Keratinocyte (primary cell): ENCODE measurements around the gene POLR1H. TPM values are rescaled to one million over a fixed set of nuclear protein-coding genes. Genes with fewer than 3 reads are reported as not detected.

Experiments used
- DNase-seq: peaks from one replicate; pipeline ENCODE4 v3.0.0-alpha.2; 2011; ENCODE audit warnings: low read depth, missing footprints, low spot score
- FAIRE-seq: peaks from 2 replicates; lab custom pipeline; 2011; peaks lifted over from hg19 to GRCh38; lab: Jason Lieb, UNC
- H2AFZ ChIP-seq: 2 replicates; pipeline ENCODE4 v1.6.0; 2012; ENCODE audit warnings: low read length, control low read depth, inconsistent platforms; ENCODE audit not compliant: control insufficient read depth
- H3K27ac ChIP-seq: 2 replicates; pipeline ENCODE4 v1.5.1; 2011; ENCODE audit warnings: low read length; ENCODE audit not compliant: control insufficient read depth, insufficient read depth
- H3K27me3 ChIP-seq: 3 replicates; pipeline ENCODE4 v1.6.0; 2011; ENCODE audit warnings: low read length; ENCODE audit not compliant: control insufficient read depth, insufficient read depth; ENCODE audit errors: extremely low read depth
- H3K36me3 ChIP-seq, 2 experiments: 2 replicates in 1 of 2; 3 replicates in 1 of 2; pipeline ENCODE4 v1.5.1; 2011; ENCODE audit warnings: low read length in 2 of 2, mild to moderate bottlenecking in 1 of 2; ENCODE audit not compliant: control insufficient read depth in 2 of 2, insufficient read depth in 2 of 2; ENCODE audit errors: extremely low read depth in 1 of 2
- H3K4me1 ChIP-seq: 3 replicates; pipeline ENCODE4 v1.5.1; 2011; ENCODE audit warnings: low read length; ENCODE audit not compliant: control insufficient read depth, insufficient read depth; ENCODE audit errors: extremely low read depth
- H3K4me2 ChIP-seq: 3 replicates; pipeline ENCODE4 v1.6.0; 2011; ENCODE audit warnings: low read depth, low read length; ENCODE audit not compliant: control insufficient read depth, insufficient read depth; ENCODE audit errors: extremely low read depth
- H3K4me3 ChIP-seq, 3 experiments: fragments of 200-600 bp in 1 of 3; sonication (generic) in 1 of 3; 2 replicates in 2 of 3; 3 replicates in 1 of 3; pipeline ENCODE4 v1.5.1; 2011 to 2016; ENCODE audit warnings: low read length in 3 of 3, mild to moderate bottlenecking in 3 of 3, control low read depth in 2 of 3, inconsistent platforms in 1 of 3, low read depth in 1 of 3, mixed read lengths in 1 of 3, mixed run types in 1 of 3, moderate library complexity in 1 of 3; ENCODE audit not compliant: control insufficient read depth in 2 of 3, insufficient read depth in 2 of 3; ENCODE audit errors: extremely low read depth in 1 of 3
- H3K79me2 ChIP-seq: 2 replicates; pipeline ENCODE4 v1.6.0; 2012; ENCODE audit warnings: low read length; ENCODE audit not compliant: control insufficient read depth, insufficient read depth
- H3K9ac ChIP-seq: 3 replicates; pipeline ENCODE4 v1.6.0; 2011; ENCODE audit warnings: low read length; ENCODE audit not compliant: control insufficient read depth, insufficient read depth; ENCODE audit errors: extremely low read depth
- H3K9me1 ChIP-seq: 3 replicates; pipeline ENCODE4 v1.6.0; 2011; ENCODE audit warnings: low read length; ENCODE audit not compliant: control insufficient read depth, insufficient read depth; ENCODE audit errors: extremely low read depth
- H3K9me3 ChIP-seq: 2 replicates; pipeline ENCODE4 v1.5.1; 2012; ENCODE audit warnings: low read depth, low read length; ENCODE audit not compliant: control insufficient read depth
- H4K20me1 ChIP-seq: 3 replicates; pipeline ENCODE4 v1.6.0; 2011; ENCODE audit warnings: low read length; ENCODE audit not compliant: control insufficient read depth, insufficient read depth; ENCODE audit errors: extremely low read depth
- CTCF ChIP-seq, 3 experiments: IDR thresholded peaks in 1 of 3; conservative IDR thresholded peaks in 1 of 3; optimal IDR thresholded peaks in 1 of 3; 2 replicates in 2 of 3; 3 replicates in 1 of 3; pipeline versions ENCODE3 to v1.5.1; 2011; ENCODE audit warnings: low read length in 3 of 3, mild to moderate bottlenecking in 3 of 3, moderate library complexity in 2 of 3, control low read depth in 1 of 3, inconsistent platforms in 1 of 3; ENCODE audit not compliant: insufficient read depth in 2 of 3; ENCODE audit errors: extremely low read depth in 1 of 3
- EZH2 ChIP-seq: IDR thresholded peaks from one replicate; pipeline ENCODE4 v1.6.1; 2012; ENCODE audit warnings: inconsistent platforms, mild to moderate bottlenecking, low read length, moderate library complexity
- dilution Hi-C: fragments of 300-500 bp; cut with MboI; formaldehyde crosslinking; loops from one replicate; pipeline ENCODE4 v1.7.0; 2020; ENCODE audit warnings: low sequenced_read_pairs; ENCODE audit not compliant: extremely low pct_ligation_motif_present
- polyA plus RNA-seq, 5 experiments: library from polyadenylated mRNA; depleted of rRNA in 3 of 5; stranded (reverse) in 3 of 5; stranded (forward) in 1 of 5; unstranded in 1 of 5; fragments of >200 nt; gene quantifications; 1 replicate in 1 of 5; 2 replicates in 3 of 5; 3 replicates in 1 of 5; pipeline versions ENCODE4 v1.2.1 to v1.2.3, GENCODE V29; 2011 to 2012; ENCODE audit warnings: missing spikeins in 2 of 5, low read depth in 1 of 5, low replicate concordance in 1 of 5

POLR1H gene
- polyA plus RNA-seq, 1 donor (not counting 4 experiments of a cell fraction or from before 2014, with no cell fraction given), result 28.8 TPM

GRCh38 chr6:30043744-30044143 is 17.3 kb upstream of the POLR1H start:
- dilution Hi-C loops, result no loop called here
- no peaks in the 10 kb centered on the region for H3K9me1 ChIP-seq
- no peak overlapping the region for H2AFZ ChIP-seq
- H3K4me2 ChIP-seq, result no peak overlapping the region
- H3K9me3 ChIP-seq, result no peaks in the 10 kb centered on the region
- no peaks in the 10 kb centered on the region for H4K20me1 ChIP-seq
- DNase-seq, result no peak
- H3K4me1 ChIP-seq, result peaks cover 7% of the 10 kb centered on the region
- peaks cover 0 to 3% of the 10 kb centered on the region in 2 experiments for H3K36me3 ChIP-seq
- no peak overlapping the region for H3K4me3 ChIP-seq
- TF ChIP-seq EZH2 (no peak), CTCF (optimal IDR thresholded peaks at IDR 0.05 in 1 of 3, IDR thresholded peaks at IDR 0.05 in 1 of 3, conservative IDR thresholded peaks at IDR 0.05 in 1 of 3; ENCODE audit: extremely low read depth in 1 of 3, insufficient read depth in 2 of 3, low read length in 3 of 3) (no peak)
- no peak for FAIRE-seq
- H3K27ac ChIP-seq, result no peak overlapping the region
- H3K79me2 ChIP-seq, result no peaks in the 10 kb centered on the region
- H3K9ac ChIP-seq, result no peak overlapping the region
- H3K27me3 ChIP-seq, result no peaks in the 10 kb centered on the region

GRCh38 chr6:30044630-30045029 is 16.4 kb upstream of the POLR1H start:
- no peak overlapping the region for H3K9ac ChIP-seq
- H4K20me1 ChIP-seq, result no peaks in the 10 kb centered on the region
- H3K79me2 ChIP-seq, result no peaks in the 10 kb centered on the region
- no peak for TF ChIP-seq EZH2
- TF ChIP-seq CTCF (optimal IDR thresholded peaks at IDR 0.05 in 1 of 3, IDR thresholded peaks at IDR 0.05 in 1 of 3, conservative IDR thresholded peaks at IDR 0.05 in 1 of 3; ENCODE audit: extremely low read depth in 1 of 3, insufficient read depth in 2 of 3, low read length in 3 of 3), result no peak
- DNase-seq (no peak), FAIRE-seq (peak; percentile 70)
- H3K4me1 ChIP-seq, result peaks cover 7% of the 10 kb centered on the region
- dilution Hi-C loops, result no loop called here
- no peak overlapping the region for H3K4me3 ChIP-seq
- H2AFZ ChIP-seq, result no peak overlapping the region
- no peak overlapping the region for H3K27ac ChIP-seq
- no peaks in the 10 kb centered on the region for H3K9me1 ChIP-seq
- no peak overlapping the region for H3K4me2 ChIP-seq
- H3K36me3 ChIP-seq, result peaks cover 0 to 3% of the 10 kb centered on the region in 2 experiments
- no peaks in the 10 kb centered on the region for H3K9me3 ChIP-seq
- no peaks in the 10 kb centered on the region for H3K27me3 ChIP-seq
